Stimulated activated CD8-positive, alpha-beta memory T cell treated with anti-CD3 and anti-CD28 coated beads, Interleukin-15, amount 100 ng/mL, for 24 hours (primary cell): ENCODE results near the gene NAA50.

Source experiments
- DNase-seq: peaks from one replicate; pipeline ENCODE4 v3.0.0-alpha.2; 2020; ENCODE audit warnings: low read depth

NAA50 gene

DNA sequence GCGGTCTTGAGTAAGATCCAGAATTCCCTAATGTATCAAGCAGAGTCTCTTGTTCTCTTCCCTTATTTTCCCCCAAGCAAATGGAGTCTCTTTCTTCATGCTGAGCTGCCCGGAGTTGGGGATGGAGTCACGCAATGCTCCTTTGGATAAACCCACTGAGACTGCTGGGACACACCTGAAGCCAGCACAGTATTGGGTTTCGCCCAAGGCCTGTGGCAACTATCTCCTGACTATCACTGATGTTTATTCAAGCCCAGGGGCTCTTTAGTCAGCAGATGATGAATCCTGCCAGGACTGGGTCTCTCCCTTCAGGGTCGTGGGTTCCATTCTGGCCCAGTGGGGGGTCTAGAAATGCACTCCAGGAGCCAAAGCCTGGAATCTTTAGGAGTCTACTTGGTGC is 60.9 kb downstream of the NAA50 start:
- no peak for DNase-seq

DNA sequence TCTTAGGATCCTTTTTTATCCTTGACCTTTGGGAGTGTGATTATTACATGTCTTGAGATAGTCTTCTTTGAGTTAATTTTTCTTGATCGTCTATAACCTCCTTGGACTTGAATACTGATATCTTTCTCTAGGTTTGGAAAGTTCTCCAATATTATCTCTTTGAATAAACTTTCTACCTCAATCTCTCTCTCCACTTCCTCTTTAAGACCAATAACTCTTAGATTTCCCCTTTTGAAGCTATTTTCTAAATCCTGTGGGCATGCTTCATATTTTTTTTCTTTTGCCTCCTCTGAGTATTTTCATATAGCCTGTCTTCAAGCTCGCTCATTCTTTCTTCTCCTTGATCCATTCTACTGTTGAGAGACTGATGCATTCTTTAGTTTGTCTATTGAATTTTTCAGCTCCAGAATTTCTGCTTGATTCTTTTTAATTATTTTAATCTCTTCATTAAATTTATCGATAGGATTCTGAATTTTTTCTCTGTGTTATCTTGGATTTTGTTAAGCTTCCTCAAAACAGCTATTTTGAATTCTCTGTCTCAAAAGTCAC is 61.7 kb downstream of the NAA50 start:
- no peak for DNase-seq

DNA sequence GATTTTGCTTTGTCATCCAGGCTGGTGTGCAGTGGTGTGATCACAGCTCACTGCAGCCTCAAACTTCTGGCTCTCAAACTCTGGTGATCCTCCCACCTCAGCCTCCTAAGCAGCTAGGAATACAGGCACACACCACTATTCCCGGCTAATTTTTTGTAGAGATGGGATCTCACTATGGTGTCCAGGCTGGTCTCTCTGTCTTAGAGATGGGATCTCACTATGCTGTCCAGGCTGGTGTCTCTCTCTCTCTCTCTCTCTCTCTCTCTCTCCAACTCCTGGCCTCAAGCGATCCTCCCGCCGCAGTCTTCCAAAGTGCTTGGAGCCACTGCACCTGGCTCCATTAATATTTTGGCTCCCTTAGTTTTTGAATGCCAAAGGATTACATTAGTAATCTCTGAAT is 67.3 kb downstream of the NAA50 start:
- DNase-seq, result no peak

GRCh38 chr3:113677737-113678136 is 68.3 kb downstream of the NAA50 start:
- DNase-seq, result no peak

GRCh38 chr3:113676261-113676660 is 69.8 kb downstream of the NAA50 start:
- DNase-seq, result no peak

- DNase-seq, result no peak
Observed at GRCh38 chr3:113673593-113673992, 72.5 kb downstream of the NAA50 start.

- no peak for DNase-seq
Observed at GRCh38 chr3:113668015-113668414, 78.0 kb downstream of the NAA50 start.
